ENCODE results near the gene GLIPR2. TPM values are rescaled to one million over a fixed set of nuclear protein-coding genes. Genes with fewer than 3 reads are reported as not detected.

Gene GLIPR2
- total RNA-seq, 4 donors from 2014 or later = 52.8 to 76.8 (median 59.8) TPM

DNA sequence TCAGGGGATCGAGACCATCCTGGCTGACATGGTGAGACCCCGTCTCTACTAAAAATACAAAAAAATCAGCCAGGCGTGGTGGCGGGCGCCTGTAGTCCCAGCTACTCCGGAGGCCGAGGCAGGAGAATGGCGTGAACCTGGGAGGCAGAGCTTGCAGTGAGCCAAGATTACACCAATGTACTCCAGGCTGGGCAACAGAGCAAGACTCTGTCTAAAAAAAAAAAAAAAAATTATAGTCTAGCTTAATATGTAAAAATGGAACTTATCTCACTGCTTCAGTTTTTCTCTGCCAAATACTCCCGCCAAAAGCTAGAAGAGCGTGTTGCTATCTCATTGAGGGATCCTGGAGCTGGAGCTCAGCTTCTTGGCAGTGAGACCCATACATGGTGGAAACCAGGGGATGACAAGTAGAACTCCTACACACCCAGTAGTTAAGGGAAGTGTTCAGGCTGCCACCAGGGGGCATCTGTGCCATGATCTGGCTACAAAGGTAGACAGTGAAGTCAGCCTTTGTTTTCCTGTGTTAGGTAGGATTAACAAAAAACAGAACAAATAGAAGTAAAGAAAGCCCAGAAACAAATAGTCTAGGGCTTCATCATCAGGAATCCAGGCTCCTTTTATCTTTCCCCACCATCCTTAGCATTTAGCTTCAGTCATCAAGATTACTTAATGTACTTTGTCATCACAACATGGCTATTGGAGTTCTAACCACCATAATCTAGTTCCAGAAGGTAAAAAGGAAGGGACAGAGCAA is 33.6 kb upstream of the GLIPR2 start:
- Histone ChIP-seq H3K4me3 (no peak overlapping the region), H3K36me3 (peaks cover 0 to 2% of the 10 kb centered on the region in 2 donors), H3K27me3 (no peaks in the 10 kb centered on the region), H3K4me1 (no peaks in the 10 kb centered on the region), H3K27ac (peak overlapping the region in 1 of 4 donors; percentile 6), H3K9me3 (no peaks in the 10 kb centered on the region)
- TF ChIP-seq POLR2AphosphoS5 (IDR thresholded peaks at IDR 0.05) = no peak
- no peak for TF ChIP-seq EP300 (IDR thresholded peaks at IDR 0.05)
- TF ChIP-seq POLR2A (IDR thresholded peaks at IDR 0.05) = no peak
- TF ChIP-seq, protein P1, sequence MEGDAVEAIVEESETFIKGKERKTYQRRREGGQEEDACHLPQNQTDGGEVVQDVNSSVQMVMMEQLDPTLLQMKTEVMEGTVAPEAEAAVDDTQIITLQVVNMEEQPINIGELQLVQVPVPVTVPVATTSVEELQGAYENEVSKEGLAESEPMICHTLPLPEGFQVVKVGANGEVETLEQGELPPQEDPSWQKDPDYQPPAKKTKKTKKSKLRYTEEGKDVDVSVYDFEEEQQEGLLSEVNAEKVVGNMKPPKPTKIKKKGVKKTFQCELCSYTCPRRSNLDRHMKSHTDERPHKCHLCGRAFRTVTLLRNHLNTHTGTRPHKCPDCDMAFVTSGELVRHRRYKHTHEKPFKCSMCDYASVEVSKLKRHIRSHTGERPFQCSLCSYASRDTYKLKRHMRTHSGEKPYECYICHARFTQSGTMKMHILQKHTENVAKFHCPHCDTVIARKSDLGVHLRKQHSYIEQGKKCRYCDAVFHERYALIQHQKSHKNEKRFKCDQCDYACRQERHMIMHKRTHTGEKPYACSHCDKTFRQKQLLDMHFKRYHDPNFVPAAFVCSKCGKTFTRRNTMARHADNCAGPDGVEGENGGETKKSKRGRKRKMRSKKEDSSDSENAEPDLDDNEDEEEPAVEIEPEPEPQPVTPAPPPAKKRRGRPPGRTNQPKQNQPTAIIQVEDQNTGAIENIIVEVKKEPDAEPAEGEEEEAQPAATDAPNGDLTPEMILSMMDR (IDR thresholded peaks at IDR 0.05) = peak; percentile 74 to 85 (median 82)
- ATAC-seq = peak; percentile 89
- WGBS, 2 donors (ENCODE audit: low coverage in 1 of 2) = 73 to 84% methylated on average over 9 to 10 of the region's 10 CpGs

GRCh38 chr9:36109071-36109470 is 27.5 kb upstream of the GLIPR2 start:
- Histone ChIP-seq H3K9me3 (no peaks in the 10 kb centered on the region), H3K27ac (no peak overlapping the region), H3K36me3 (peaks cover 0 to 54% of the 10 kb centered on the region in 2 donors), H3K27me3 (no peaks in the 10 kb centered on the region), H3K4me1 (no peaks in the 10 kb centered on the region), H3K4me3 (no peak overlapping the region)
- TF ChIP-seq EP300 (IDR thresholded peaks at IDR 0.05) = no peak
- TF ChIP-seq, protein P1 (IDR thresholded peaks at IDR 0.05) = no peak
- no peak for TF ChIP-seq POLR2AphosphoS5 (IDR thresholded peaks at IDR 0.05)
- no peak for TF ChIP-seq POLR2A (IDR thresholded peaks at IDR 0.05)
- ATAC-seq = no peak
- WGBS, 2 donors (ENCODE audit: low coverage in 1 of 2) = 36 to 48% methylated on average over 2 of the region's 2 CpGs

GRCh38 chr9:36110434-36110833 is 26.1 kb upstream of the GLIPR2 start:
- ATAC-seq = no peak
- no peak overlapping the region for H3K27ac ChIP-seq
- H3K27me3 ChIP-seq = no peaks in the 10 kb centered on the region
- no peak overlapping the region for H3K4me3 ChIP-seq
- peaks cover 0 to 54% of the 10 kb centered on the region in 2 donors for H3K36me3 ChIP-seq
- H3K4me1 ChIP-seq = no peaks in the 10 kb centered on the region
- WGBS, 2 donors (ENCODE audit: low coverage in 1 of 2) = 73 to 100% methylated on average over 1 to 2 of the region's 2 CpGs
- no peaks in the 10 kb centered on the region for H3K9me3 ChIP-seq
- no peak for TF ChIP-seq EP300 (IDR thresholded peaks at IDR 0.05)
- TF ChIP-seq POLR2A (IDR thresholded peaks at IDR 0.05) = no peak
- TF ChIP-seq POLR2AphosphoS5 (IDR thresholded peaks at IDR 0.05) = no peak
- TF ChIP-seq, protein P1 (IDR thresholded peaks at IDR 0.05) = no peak

DNA sequence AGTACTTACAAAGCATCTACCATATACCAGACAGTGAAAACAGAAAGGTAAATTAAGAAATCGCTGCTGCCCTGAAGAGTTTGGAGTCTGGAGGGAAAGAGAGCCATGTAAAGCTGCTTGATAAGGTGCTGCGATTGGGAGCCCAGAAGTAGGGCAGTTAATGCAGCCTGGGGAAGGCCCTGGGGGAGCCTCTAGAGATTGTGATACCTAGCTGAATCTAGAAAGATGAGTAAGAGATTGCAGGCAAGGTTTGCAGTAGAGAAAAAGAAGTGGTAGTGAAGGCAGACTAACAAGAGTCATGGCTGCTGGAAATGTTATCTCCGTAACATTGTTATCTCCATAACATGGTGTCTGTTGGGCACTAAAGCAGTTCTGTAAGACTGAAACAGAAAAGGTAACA is 24.0 kb upstream of the GLIPR2 start:
- H3K27ac ChIP-seq = no peak overlapping the region
- H3K9me3 ChIP-seq = no peaks in the 10 kb centered on the region
- H3K27me3 ChIP-seq = no peaks in the 10 kb centered on the region
- no peak overlapping the region for H3K4me3 ChIP-seq
- TF ChIP-seq EP300 (IDR thresholded peaks at IDR 0.05) = no peak
- ATAC-seq = no peak
- no peaks in the 10 kb centered on the region for H3K4me1 ChIP-seq
- H3K36me3 ChIP-seq = peaks cover 0 to 65% of the 10 kb centered on the region in 2 donors
- 86 to 100% methylated on average over 2 to 3 of the region's 3 CpGs for WGBS, 2 donors (ENCODE audit: low coverage in 1 of 2)

GRCh38 chr9:36113999-36114398 is 22.5 kb upstream of the GLIPR2 start:
- Histone ChIP-seq H3K27ac (no peak overlapping the region), H3K9me3 (no peaks in the 10 kb centered on the region), H3K36me3 (peaks cover 0 to 66% of the 10 kb centered on the region in 2 donors), H3K27me3 (no peaks in the 10 kb centered on the region), H3K4me3 (no peak overlapping the region), H3K4me1 (no peaks in the 10 kb centered on the region)
- no peak for ATAC-seq
- TF ChIP-seq POLR2AphosphoS5 (IDR thresholded peaks at IDR 0.05) (no peak), EP300 (IDR thresholded peaks at IDR 0.05) (no peak), POLR2A (IDR thresholded peaks at IDR 0.05) (no peak)
- TF ChIP-seq, protein P1 (IDR thresholded peaks at IDR 0.05) = no peak
- 58% methylated on average over 2 of the region's 2 CpGs for WGBS, 2 donors (ENCODE audit: low coverage in 1 of 2)
